ENCODE measurements around the gene ACHE. TPM values are rescaled to one million over a fixed set of nuclear protein-coding genes. Genes with fewer than 3 reads are reported as not detected.

ACHE gene
- total RNA-seq, 4 donors from 2014 or later: 0.66 to 0.68 TPM; not detected in 2

DNA sequence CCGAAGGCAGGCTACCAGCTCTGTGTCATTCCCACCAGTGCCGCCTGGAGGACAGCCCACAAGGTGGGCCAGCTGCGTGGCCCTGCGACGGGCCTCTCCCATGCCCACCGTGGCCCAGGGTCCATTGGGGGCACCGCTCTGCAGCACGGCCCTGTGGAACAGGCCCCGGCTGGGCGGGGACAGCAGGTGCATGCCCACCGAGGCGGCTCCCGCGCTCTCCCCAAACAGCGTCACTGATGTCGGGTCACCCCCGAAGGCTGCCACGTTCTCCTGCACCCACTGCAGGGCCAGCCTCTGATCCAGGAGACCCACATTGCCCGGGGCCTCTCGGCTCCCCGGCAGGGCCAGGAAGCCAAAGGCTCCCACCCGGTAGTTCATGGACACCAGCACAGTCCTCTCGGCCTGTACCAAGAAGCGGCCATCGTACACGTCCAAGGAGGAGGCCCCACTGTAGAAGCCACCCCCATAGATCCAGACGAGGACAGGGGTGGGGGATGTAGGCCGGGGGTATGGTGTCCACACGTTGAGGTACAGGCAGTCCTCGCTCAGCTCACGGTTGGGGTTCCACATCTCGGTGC is 2.3 kb downstream of the ACHE start:
- TF ChIP-seq, protein P1, sequence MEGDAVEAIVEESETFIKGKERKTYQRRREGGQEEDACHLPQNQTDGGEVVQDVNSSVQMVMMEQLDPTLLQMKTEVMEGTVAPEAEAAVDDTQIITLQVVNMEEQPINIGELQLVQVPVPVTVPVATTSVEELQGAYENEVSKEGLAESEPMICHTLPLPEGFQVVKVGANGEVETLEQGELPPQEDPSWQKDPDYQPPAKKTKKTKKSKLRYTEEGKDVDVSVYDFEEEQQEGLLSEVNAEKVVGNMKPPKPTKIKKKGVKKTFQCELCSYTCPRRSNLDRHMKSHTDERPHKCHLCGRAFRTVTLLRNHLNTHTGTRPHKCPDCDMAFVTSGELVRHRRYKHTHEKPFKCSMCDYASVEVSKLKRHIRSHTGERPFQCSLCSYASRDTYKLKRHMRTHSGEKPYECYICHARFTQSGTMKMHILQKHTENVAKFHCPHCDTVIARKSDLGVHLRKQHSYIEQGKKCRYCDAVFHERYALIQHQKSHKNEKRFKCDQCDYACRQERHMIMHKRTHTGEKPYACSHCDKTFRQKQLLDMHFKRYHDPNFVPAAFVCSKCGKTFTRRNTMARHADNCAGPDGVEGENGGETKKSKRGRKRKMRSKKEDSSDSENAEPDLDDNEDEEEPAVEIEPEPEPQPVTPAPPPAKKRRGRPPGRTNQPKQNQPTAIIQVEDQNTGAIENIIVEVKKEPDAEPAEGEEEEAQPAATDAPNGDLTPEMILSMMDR (IDR thresholded peaks at IDR 0.05; ENCODE audit: low read depth): no peak

DNA sequence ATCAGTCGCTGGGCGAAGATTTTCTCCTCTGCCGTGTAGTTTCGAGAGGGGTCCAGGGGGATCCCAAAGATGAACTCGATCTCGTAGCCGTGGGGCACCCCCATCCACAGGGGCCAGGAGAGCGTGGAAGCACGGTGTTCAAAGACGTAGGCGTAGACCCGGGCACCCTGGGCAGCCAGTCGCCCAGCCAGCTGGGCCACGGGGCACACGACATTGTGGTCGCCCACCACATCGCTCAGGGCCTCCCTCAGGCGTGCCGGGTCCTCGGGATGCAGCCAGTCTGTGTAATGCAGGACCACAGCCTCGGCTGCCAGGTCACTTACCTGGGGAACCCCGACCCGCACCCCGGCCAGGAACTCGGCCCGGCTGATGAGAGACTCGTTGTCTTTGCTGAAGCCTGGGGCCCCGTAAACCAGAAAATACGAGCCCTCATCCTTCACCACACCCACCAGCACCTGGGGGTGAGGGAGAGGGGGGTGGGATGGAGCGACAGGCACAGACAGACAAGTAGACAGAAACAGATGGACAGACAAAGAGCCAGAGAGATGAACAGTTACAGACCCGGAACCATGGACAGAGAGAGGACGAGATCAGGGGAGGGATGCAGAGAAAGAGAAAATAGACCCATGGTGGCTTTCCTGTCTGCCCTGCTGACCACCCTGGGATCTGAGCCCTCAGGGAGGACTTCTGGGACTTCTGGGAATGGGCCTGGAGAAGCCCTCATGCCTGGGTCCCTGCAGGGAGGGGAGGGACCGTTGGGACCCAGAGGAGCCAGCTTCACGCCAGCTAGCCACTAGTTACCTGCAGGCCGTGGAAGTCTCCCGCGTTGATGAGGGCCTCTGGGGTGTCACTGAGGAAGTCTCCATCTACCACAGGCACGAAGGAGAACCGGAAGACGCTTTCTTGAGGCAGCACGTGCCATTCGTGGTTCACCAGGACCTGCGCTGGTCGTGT is 3.0 kb downstream of the ACHE start:
- TF ChIP-seq, protein P1 (IDR thresholded peaks at IDR 0.05; ENCODE audit: low read depth): no peak

DNA sequence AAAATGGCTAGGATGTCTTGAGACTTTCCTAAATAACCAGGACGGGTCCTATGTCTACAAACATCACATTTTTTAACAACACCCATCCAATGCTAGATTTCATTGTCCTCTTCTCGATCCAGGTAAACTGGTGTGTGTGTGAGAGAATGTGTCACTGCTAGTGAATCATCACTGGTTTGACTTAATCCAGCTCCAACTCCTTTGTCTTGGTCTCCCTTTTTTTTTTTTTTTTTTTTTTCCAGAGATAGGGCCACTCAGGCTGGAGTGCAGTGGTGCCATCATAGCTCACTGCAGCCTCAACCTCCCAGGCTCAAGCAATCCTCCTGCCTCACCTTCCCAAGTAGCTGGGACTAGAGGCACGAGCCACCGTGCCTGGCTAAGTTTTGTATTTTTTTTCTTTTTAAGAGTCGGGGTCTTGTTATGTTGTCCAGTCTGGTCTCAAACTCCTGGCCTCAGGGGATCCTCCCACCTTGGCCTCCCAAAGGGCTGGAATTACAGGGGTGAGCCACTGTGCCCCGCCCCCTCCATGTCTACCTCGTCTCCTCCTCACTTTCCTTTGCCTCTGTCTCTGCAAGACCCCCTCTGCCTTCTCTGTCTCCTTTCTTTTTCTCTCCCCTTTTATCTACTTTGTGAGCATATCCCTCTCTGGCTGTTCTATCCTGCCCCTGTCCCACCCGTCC is 4.0 kb downstream of the ACHE start:
- TF ChIP-seq, protein P1 (IDR thresholded peaks at IDR 0.05; ENCODE audit: low read depth): no peak

DNA sequence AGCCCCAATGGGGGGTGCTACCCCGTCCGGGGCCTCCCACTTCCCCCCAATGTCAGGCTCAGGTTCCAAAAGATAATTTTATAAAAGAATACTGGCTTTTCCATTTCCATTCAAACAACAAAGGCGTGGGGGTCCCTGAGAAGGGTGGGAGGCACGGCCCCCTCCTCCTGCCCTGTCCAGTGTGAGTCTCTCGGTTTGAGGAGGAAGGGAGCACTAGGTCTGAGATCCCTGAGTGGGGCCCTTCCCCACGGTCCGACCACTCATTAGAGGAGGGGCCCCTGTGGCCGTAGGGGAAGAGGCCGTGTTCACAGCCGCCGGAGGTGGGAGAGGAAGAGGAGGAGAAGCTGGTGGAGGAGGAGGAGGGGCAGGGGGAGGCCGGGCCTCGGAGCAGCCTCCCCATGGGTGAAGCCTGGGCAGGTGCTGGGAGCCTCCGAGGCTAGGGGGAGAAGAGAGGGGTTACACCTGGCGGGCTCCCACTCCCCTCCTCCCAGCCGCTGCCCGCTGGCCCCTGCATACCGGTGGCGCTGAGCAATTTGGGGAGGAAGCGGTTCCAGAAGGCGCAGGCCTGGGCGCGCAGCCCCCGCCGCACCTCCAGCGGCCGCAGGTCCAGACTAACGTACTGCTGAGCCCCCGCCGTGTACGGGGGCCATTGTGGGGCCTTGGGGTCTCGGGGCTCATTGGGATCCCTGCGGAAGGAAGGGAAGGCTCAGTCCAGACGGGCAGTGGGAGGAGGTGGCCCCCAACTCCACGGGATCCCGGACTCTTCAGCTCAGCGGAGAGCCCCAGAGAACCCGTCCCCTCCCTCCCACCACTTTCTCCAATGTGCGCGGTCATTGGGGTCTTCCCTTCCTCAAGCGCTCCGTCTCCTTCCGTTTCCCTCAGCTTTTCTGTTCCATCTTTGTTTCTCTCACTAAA is 4.8 kb downstream of the ACHE start:
- TF ChIP-seq, protein P1 (IDR thresholded peaks at IDR 0.05; ENCODE audit: low read depth): no peak

DNA sequence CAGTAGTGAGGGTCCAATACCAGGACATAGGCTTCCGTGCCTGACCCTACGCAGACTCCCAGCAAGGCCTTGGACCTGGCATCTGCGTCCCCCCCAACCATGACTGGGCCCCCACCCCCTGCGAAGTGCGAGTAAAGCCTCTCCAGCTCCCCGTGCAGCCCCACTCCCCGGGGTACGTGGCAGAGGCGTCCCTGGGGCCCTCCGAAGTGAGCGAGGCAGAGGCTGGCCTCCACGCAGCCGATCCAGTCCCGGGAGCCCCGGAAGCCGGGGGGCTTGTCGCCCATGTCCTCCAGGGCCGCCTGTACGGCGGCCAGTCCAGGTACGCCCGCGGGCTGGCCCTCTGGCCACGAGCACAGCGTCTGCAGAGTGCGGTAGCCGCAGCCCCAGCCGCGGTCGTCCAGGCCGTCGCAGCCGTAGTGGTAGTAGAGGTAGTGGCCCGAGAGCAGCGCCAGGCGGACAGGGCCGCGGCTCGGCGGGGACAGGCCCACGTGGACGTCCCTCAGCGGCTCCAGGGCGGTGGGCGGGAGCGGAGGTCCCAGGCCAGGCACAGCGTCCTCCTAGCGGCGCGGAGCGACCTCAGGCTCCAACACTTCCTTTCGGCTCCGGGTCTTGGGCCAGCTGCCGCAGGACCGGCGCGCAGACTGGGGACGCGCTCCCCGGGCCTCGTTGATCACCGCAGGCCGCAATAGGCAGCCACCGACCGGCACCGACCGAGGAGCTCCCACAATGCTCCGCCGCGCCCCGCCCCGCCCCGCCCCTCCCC is 6.5 kb downstream of the ACHE start, which contains the start of gene UFSP1:
TSS of gene UFSP1 (minus strand) at position 728 of the 763 bp plus-strand sequence. CDS start at position 284, 444 bp downstream.
- TF ChIP-seq, protein P1 (IDR thresholded peaks at IDR 0.05; ENCODE audit: low read depth): no peak

DNA sequence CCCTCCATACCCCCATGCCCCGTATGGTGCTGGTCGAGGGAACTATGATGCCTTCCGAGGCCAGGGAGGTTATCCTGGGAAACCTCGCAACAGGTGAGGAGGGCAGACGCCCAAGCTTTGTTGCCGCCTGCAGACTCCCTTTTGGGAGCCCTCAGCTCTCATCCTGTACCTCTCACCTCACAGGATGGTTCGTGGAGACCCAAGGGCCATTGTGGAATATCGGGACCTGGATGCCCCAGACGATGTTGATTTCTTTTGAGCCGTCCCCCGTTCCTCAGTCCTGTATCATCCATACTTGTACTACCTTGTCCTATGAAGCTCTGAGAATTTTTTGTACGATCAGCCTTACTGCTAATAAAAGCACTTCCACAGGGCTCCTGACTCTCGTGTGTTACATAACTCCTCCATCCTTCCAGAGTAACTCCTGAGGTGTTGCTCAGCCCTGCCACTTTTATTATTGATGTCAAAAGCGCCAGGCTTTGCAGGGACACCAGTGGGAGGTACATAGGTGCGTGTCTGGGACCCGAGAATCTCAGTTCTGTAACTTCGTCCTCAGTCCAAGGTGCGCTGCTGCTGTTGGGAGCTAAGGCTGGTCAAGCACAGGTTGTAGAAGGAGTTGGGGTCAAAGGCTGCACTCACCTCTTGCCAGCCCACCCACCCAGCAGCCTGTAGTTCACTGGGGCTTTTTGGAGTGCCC is 7.2 kb downstream of the ACHE start:
- TF ChIP-seq, protein P1 (IDR thresholded peaks at IDR 0.05; ENCODE audit: low read depth): no peak
